HepG2 (cell line): Measurements from ENCODE around the gene NRAP. TPM values are rescaled to one million over a fixed set of nuclear protein-coding genes. Genes with fewer than 3 reads are reported as not detected.

Experiments used
- ARHGAP35 ChIP-seq: sonication (generic); formaldehyde crosslinking; IDR thresholded peaks from 2 replicates; pipeline ENCODE4 v1.9.0; 2022; ENCODE audit warnings: mild to moderate bottlenecking, inconsistent platforms, moderate library complexity, missing genetic modification reagents, borderline replicate concordance
- ESRRA ChIP-seq: sonication (generic); formaldehyde crosslinking; IDR thresholded peaks from 2 replicates; pipeline ENCODE4 v1.5.1; 2020; ENCODE audit warnings: mild to moderate bottlenecking, low read depth, missing genetic modification reagents
- HIC2 ChIP-seq: sonication (generic); formaldehyde crosslinking; IDR thresholded peaks from 2 replicates; pipeline ENCODE4 v1.9.0; 2022; ENCODE audit warnings: low read depth, missing genetic modification reagents
- MTA1 ChIP-seq: sonication (generic); formaldehyde crosslinking; IDR thresholded peaks from 2 replicates; pipeline ENCODE4 v1.4.0; 2020; ENCODE audit warnings: missing genetic modification reagents, mild to moderate bottlenecking, borderline replicate concordance
- NFYC ChIP-seq: IDR thresholded peaks from 2 replicates; pipeline ENCODE4 v1.6.1; 2016; ENCODE audit warnings: missing genetic modification reagents, missing compliant biosample characterization
- PATZ1 ChIP-seq: sonication (generic); formaldehyde crosslinking; IDR thresholded peaks from 2 replicates; pipeline ENCODE4 v1.4.0; 2020; ENCODE audit warnings: missing genetic modification reagents
- SMC3 ChIP-seq: IDR thresholded peaks from 2 replicates; pipeline ENCODE4 v1.6.1; 2011; ENCODE audit warnings: low read length, improper control_type of control experiment
- ZBTB42 ChIP-seq: sonication (generic); formaldehyde crosslinking; IDR thresholded peaks from 2 replicates; pipeline ENCODE4 v1.5.0; 2020; ENCODE audit warnings: mild to moderate bottlenecking, missing genetic modification reagents
- ZBTB8A ChIP-seq: sonication (generic); formaldehyde crosslinking; IDR thresholded peaks from 2 replicates; pipeline ENCODE4 v1.4.0; 2020; ENCODE audit warnings: mild to moderate bottlenecking, low read depth, missing genetic modification reagents, borderline replicate concordance
- ZC3H13 ChIP-seq: sonication (generic); formaldehyde crosslinking; IDR thresholded peaks from 2 replicates; pipeline ENCODE4 v1.8.1; 2023; ENCODE audit warnings: mild to moderate bottlenecking, missing genetic modification reagents, moderate library complexity
- ZNF143 ChIP-seq: sonication (generic); formaldehyde crosslinking; IDR thresholded peaks from 2 replicates; pipeline ENCODE4 v1.4.0; 2020; ENCODE audit warnings: missing genetic modification reagents
- ZNF17 ChIP-seq: sonication (generic); formaldehyde crosslinking; IDR thresholded peaks from 2 replicates; pipeline ENCODE4 v1.5.0; 2020; ENCODE audit warnings: mild to moderate bottlenecking, missing genetic modification reagents
- ZNF34 ChIP-seq: sonication (generic); formaldehyde crosslinking; IDR thresholded peaks from 2 replicates; pipeline ENCODE4 v1.4.0; 2020; ENCODE audit warnings: mild to moderate bottlenecking, missing genetic modification reagents, borderline replicate concordance
- ZNF580 ChIP-seq: IDR thresholded peaks from 2 replicates; pipeline ENCODE4 v1.6.1; 2016; ENCODE audit warnings: low read depth, borderline replicate concordance
- ZNF687 ChIP-seq: sonication (generic); formaldehyde crosslinking; IDR thresholded peaks from 2 replicates; pipeline ENCODE4 v1.5.1; 2020; ENCODE audit warnings: mild to moderate bottlenecking, missing genetic modification reagents, moderate library complexity
- ZNF83 ChIP-seq: sonication (generic); formaldehyde crosslinking; IDR thresholded peaks from 2 replicates; pipeline ENCODE4 v1.4.0; 2020; ENCODE audit warnings: missing genetic modification reagents, mild to moderate bottlenecking, borderline replicate concordance
- ZSCAN12 ChIP-seq: sonication (generic); formaldehyde crosslinking; IDR thresholded peaks from 2 replicates; pipeline ENCODE4 v1.9.0; 2021; ENCODE audit warnings: mild to moderate bottlenecking, missing genetic modification reagents
- polyA plus RNA-seq, 8 experiments: library from polyadenylated mRNA; depleted of rRNA in 3 of 8; stranded (reverse) in 7 of 8; unstranded in 1 of 8; fragments of >200 nt; fragmentation: Illumina TruSeq in 4 of 8; extraction: Trizol in 4 of 8; gene quantifications; 2 replicates each; pipeline versions ENCODE4 v1.2.1 to v1.2.3, GENCODE V29; 2011 to 2016; ENCODE audit warnings: low read depth in 4 of 8, missing spikeins in 1 of 8, mixed read lengths in 1 of 8; ENCODE audit not compliant: insufficient read depth in 1 of 8
- total RNA-seq, 5 experiments: library from RNA; depleted of rRNA; stranded (reverse); fragments of >200 nt; fragmentation: Illumina TruSeq; extraction: Trizol; gene quantifications; 2 replicates each; pipeline ENCODE4 v1.2.3, GENCODE V29; 2016; ENCODE audit warnings: low read depth in 1 of 5

The NRAP gene
- total and polyA plus RNA-seq, 2 of the 13 experiments (the other 11 are each of a cell fraction or from before 2014, with no cell fraction given): not detected

GRCh38 chr10:113679463-113680189 lies 15.8 kb upstream of the NRAP start, which contains the start of gene CASP7 (continued):
- TF ChIP-seq ZNF580 (0 out of 2 replicates have a peak, but pooled peaks have one; percentile 16), PATZ1 (CRISPR knock-in tag) (peak; percentile 32; the same call in 1 of the 2 replicates), ESRRA (CRISPR knock-in tag) (no peak), ZNF143 (CRISPR knock-in tag) (0 out of 2 replicates have a peak, but pooled peaks have one; percentile 52), HIC2 (CRISPR knock-in tag) (peak; percentile 26; the same call in 1 of the 2 replicates), ZC3H13 (CRISPR knock-in tag) (no peak; the same call in 1 of the 2 replicates), ZNF17 (CRISPR knock-in tag) (no peak), ZBTB8A (no peak), ZSCAN12 (CRISPR knock-in tag) (no peak), NFYC (no peak), ZNF83 (CRISPR knock-in tag) (no peak), ARHGAP35 (CRISPR knock-in tag) (no peak), SMC3 (no peak), ZNF34 (no peak), ZBTB42 (CRISPR knock-in tag) (no peak; the same call in 1 of the 2 replicates), ZNF687 (CRISPR knock-in tag) (peak; percentile 79), MTA1 (CRISPR knock-in tag) (no peak)
